ENCODE results near the gene USP44.
A peak's percentile ranks its signal among the peaks of the same experiment; 100 is the strongest.

The USP44 gene

GRCh38 chr12:95548539-95549391, 2.5 kb downstream of the USP44 start:
- DNase-seq (ENCODE audit: low read depth, low spot score), result peak; percentile 83

DNA sequence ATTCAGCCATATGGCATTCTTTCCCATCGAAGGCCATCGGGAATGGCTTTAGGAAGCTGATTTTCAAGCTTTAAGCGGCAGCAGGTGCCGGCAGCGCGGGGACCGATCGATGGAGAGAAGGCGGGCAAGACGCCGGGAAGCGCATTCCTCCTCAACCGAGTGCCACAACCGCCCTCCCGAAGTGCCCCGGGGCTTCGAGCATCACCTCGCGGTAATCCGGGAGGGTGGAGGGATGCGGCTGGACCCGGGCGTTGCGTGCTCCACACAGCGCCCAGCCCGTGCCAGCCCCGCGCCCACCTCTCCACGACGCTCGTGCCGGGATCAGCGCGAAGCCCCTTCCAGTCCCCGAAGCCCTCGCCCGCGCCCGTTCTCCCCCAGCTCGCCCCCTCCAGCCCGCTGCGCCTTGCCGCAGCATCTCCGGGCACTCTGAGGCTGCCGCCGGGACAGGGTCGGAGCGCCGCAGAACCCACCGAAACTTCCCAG, 3.2 kb downstream of the USP44 start:
- DNase-seq (ENCODE audit: low read depth, low spot score), result peak; percentile 68

GRCh38 chr12:95547522-95548055, 3.7 kb downstream of the USP44 start:
- peak; percentile 56 for DNase-seq (ENCODE audit: low read depth, low spot score)

GRCh38 chr12:95546491-95546813, 4.8 kb downstream of the USP44 start:
- no peak for DNase-seq (ENCODE audit: low read depth, low spot score)

GRCh38 chr12:95545731-95546490, 5.4 kb downstream of the USP44 start:
- DNase-seq (ENCODE audit: low read depth, low spot score), result peak; percentile 39

- no peak for DNase-seq (ENCODE audit: low read depth, low spot score)
These were observed 6.0 kb downstream of the USP44 start for GRCh38 chr12:95545303-95545702.

DNA sequence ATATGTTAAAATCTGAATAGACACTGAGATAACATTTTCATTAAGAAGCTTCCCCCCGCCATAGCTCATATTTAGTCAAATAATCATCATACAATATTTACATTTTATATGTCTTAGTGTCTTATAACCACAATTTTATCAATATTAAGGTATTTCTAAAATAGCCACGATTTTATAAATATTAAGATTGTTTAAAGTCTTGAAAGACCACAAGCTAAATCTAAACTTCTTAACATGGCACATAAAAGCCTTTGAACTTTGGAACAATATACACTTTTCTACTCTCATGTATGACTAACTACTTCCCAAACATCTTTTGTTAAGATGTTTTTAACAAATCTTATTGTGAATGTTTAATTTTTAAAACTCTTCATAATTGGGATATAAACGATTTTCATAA, 6.5 kb downstream of the USP44 start:
- DNase-seq (ENCODE audit: low read depth, low spot score), result no peak

DNA sequence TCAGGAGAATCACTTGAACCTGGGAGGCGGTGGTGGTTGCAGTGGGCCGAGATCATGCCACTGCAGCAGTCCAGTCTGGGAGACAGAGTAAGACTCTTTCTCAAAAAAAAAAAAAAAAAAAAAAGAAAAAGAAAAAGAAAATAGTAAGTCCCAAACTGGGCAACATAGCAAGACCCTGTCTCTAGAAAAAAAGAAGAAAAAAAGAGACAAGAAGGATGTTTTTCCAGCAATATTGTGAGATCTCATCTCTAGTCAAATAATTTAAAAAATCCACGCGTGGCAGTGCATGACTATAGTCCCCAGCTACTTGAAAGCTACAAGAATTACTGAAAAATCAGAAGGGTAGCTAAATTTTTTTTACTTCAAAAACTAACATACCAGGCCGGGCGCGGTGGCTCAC, 8.0 kb downstream of the USP44 start:
- no peak for DNase-seq (ENCODE audit: low read depth, low spot score)

- no peak for DNase-seq (ENCODE audit: low read depth, low spot score)
These were observed 9.8 kb downstream of the USP44 start for GRCh38 chr12:95541436-95541835.

DNA sequence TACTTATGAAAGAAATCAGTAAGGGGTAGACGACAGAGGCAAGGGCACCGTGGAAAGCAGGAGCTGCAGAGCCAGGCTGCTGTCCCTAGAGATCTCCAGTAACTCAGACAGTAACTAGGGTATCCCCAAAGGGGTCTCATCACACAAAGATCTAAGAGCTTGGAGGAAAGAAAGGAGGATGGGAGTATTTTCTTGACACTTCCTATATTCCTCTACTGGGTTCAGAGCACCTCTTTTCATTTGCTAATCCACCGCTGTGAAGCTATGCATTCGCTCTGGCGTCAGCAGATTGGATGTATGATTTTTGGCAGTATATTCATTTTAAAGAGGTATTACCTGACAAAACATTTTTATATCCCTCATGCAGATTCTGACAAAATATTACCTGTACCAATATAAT, 12.6 kb downstream of the USP44 start:
- no peak for DNase-seq (ENCODE audit: low read depth, low spot score)

GRCh38 chr12:95538006-95538405, 13.3 kb downstream of the USP44 start:
- no peak for DNase-seq (ENCODE audit: low read depth, low spot score)

GRCh38 chr12:95533985-95534384, 17.3 kb downstream of the USP44 start:
- no peak for DNase-seq (ENCODE audit: low read depth, low spot score)

DNA sequence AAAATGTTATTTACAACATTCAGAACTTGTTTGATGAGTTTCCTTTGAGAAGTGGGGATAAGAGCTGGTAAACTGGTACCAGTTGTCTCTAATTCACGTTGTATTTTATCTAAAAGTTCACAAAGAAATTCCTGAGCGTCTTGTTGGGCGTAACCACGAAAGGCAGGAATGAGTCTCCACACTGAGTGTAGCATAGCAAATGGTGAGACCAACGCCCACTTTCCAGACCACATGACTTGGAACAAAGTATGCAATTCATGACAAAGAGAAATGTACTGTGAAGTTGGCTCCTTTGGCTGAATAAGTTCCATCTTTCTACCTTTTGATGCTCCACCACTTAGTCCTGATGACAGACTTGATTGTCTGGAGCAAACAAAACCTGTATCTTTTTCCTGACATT, 18.4 kb downstream of the USP44 start:
- peak; percentile 73 for DNase-seq (ENCODE audit: low read depth, low spot score)

DNA sequence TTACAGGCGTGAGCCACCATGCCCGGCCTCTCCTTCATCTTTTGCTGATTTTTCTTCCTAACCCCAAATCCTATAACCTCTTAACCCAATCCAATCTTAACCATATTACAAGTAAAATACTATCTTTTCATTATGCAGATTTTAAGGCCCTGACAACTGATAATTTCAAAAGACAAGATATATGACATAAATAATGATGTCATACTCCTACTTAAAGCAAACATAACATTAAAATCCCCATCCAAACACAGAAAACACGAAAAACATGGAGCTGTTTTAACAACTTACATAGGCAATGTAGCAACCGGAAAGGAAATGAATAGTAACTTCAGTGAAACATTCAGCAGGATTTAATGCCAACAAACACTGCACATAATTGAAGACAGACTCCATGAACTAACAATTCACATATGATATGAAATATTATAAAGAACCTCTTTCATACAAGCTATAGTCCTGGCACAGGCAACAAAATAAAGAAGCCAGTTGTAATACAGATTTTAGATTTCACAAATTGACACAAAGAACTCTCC, 21.5 kb downstream of the USP44 start:
- DNase-seq (ENCODE audit: low read depth, low spot score), result no peak

- no peak for DNase-seq (ENCODE audit: low read depth, low spot score)
These were observed 22.8 kb downstream of the USP44 start for GRCh38 chr12:95528431-95528830.

DNA sequence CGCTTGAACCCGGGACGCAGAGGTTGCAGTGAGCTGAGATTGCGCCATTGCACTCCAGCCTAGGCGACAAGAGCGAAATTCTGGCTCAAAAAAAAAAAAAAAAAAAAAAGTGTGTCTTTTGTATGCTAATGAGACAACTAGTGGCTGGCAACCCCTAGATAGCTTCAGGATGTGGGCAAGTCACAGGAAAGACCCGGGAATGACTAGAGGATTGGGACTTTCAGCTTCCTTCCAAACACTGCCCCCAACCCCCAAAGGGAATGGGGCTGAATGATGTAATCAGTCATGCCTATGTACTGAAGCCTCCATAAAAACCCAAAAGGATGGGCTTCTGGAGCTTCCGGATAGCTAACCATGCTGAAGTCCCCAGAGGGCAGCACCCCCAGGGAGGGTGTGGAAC, 28.6 kb downstream of the USP44 start:
- no peak for DNase-seq (ENCODE audit: low read depth, low spot score)

GRCh38 chr12:95520816-95521215, 30.5 kb downstream of the USP44 start:
- no peak for DNase-seq (ENCODE audit: low read depth, low spot score)

DNA sequence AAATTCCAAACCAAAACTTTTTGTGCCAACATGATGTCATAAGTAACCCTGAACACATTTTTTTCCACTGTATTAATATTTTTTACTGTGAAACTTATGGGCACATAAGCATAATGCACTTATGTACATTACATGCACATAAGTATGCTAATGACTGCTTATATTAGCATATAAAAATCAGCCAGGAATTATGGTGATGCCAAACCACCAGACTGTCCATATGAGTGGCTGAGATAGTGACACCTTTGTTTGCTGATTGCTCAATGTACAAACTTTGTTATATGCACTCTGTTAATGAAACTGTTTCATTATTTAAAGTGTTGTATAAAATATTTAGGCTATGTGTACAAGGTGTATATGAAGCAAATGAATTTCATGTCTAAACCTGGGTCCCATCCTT, 32.3 kb downstream of the USP44 start:
- DNase-seq (ENCODE audit: low read depth, low spot score), result no peak

- DNase-seq (ENCODE audit: low read depth, low spot score), result no peak
These were observed 34.0 kb downstream of the USP44 start for GRCh38 chr12:95517246-95517645.

DNA sequence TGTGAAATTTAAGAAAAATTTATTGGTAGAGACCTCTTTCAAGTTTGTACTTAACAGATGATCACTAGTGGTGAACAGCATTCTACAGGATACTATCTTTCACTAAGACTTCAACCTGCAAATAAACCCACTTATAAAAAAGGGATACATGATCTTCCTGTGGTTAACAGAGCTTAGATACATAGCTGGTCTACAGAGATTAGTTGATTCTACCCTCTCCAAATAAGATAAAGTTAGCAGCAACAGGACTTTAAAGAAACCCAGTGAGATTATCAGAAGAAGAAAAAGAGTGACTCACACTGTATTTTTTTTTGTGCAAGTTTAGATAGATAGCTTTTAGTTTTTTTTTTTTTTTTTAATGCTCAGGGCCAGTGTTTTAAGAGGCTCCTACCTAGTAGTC, 34.5 kb downstream of the USP44 start:
- no peak for DNase-seq (ENCODE audit: low read depth, low spot score)

GRCh38 chr12:95515197-95515596, 36.1 kb downstream of the USP44 start:
- DNase-seq (ENCODE audit: low read depth, low spot score), result no peak

- no peak for DNase-seq (ENCODE audit: low read depth, low spot score)
These were observed 37.7 kb downstream of the USP44 start for GRCh38 chr12:95513599-95513998.

Measured in astrocyte of the hippocampus (primary cell).